Brain microvascular endothelial cell (primary cell): ENCODE measurements around the gene PRG3.

Experiments
- DNase-seq: peaks from one replicate; pipeline ENCODE4 v3.0.0-alpha.2; 2020
- H3K27ac ChIP-seq: fragments of 250-450 bp; sonication (Bioruptor Pico); 2 replicates; pipeline ENCODE4 v1.5.1; 2020; ENCODE audit warnings: mild to moderate bottlenecking, moderate library complexity
- H3K27me3 ChIP-seq: fragments of 250-450 bp; sonication (Bioruptor Pico); replicated peaks from 2 replicates; pipeline ENCODE4 v1.5.1; 2020; ENCODE audit warnings: mild to moderate bottlenecking
- H3K36me3 ChIP-seq: fragments of 250-450 bp; sonication (Bioruptor Pico); replicated peaks from 2 replicates; pipeline ENCODE4 v1.5.1; 2020; ENCODE audit warnings: mild to moderate bottlenecking
- H3K4me3 ChIP-seq: 2 replicates; pipeline ENCODE4 v1.5.1; 2011; ENCODE audit warnings: low read depth, mild to moderate bottlenecking, control low read depth, low read length, moderate library complexity
- in situ Hi-C: cut with HindIII; loops from 2 replicates; pipeline ENCODE4 v1.10.0; 2017; ENCODE audit warnings: low sequenced_read_pairs, low pct_ligation_motif_present
- TF ChIP-seq, protein P1 (sequence below): IDR thresholded peaks from 2 replicates; pipeline ENCODE4 v1.5.1; 2011; ENCODE audit warnings: low read depth, mild to moderate bottlenecking, moderate library complexity, low read length, control low read depth, inconsistent platforms; ENCODE audit errors: missing control alignments

PRG3 gene

DNA sequence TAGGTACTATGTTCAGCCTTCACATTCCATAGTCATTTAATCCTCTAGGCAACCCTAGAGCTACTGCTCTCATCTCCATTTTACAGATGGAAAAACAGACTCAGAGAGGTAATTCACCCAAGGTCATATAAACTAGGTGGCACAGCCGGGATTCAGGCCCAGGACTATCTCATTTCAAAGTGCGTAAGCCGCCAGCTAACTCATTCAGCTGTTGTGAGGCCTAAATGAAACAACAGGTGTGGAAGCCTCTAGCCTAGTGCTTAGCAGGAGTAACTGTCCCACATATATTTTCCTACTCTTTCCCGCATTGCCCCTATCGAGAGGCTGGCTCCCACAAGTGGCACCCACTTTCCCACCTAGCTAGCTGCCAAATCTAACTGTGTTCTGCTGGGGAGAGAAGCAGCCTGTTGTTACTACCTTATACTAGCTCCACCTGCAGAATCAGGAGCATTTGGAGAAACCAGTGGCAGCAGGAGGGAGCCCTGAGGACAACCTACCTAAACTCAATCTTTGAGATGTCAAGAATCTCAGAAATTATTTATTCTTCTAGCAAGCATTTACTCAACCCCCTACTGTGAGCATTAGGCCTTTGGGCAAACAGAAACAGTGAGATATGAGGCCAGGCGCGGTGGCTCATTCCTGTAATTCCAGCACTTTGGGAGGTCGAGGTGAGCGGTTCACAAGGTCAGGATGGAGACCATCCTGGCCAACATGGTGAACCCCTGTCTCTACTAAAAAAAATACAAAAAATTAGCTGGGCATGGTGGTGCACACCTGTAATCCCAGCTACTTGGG lies 20.9 kb downstream of the PRG3 start:
- TF ChIP-seq, protein P1, sequence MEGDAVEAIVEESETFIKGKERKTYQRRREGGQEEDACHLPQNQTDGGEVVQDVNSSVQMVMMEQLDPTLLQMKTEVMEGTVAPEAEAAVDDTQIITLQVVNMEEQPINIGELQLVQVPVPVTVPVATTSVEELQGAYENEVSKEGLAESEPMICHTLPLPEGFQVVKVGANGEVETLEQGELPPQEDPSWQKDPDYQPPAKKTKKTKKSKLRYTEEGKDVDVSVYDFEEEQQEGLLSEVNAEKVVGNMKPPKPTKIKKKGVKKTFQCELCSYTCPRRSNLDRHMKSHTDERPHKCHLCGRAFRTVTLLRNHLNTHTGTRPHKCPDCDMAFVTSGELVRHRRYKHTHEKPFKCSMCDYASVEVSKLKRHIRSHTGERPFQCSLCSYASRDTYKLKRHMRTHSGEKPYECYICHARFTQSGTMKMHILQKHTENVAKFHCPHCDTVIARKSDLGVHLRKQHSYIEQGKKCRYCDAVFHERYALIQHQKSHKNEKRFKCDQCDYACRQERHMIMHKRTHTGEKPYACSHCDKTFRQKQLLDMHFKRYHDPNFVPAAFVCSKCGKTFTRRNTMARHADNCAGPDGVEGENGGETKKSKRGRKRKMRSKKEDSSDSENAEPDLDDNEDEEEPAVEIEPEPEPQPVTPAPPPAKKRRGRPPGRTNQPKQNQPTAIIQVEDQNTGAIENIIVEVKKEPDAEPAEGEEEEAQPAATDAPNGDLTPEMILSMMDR, result no peak
- no peak for DNase-seq
- in situ Hi-C loops, result no loop called here
- no peak overlapping the region for H3K27ac ChIP-seq
- H3K27me3 ChIP-seq, result no peaks in the 10 kb centered on the region
- H3K4me3 ChIP-seq, result no peak overlapping the region
- H3K36me3 ChIP-seq, result no peaks in the 10 kb centered on the region

DNA sequence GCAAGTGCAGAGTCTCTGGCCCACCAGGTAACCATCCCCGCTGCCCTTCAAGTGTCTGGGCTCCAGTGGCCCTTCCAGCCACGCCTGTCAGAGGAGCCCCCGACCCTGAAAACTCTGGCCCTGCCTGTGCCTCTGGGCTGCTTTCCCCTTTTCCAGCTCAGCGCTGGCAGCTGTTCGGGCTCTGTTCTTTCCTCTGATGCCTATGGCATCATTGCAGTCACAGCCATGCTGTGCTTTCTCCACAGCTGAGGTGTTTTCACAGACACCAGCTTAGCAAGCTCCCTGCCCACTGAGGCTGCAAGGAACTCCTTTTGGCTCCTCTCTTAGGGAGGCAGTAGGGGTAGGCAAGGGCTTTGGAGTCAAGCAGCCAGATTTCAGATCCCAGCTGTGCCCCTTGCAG lies 21.6 kb downstream of the PRG3 start:
- TF ChIP-seq, protein P1, result no peak
- Histone ChIP-seq H3K27me3 (no peaks in the 10 kb centered on the region), H3K27ac (no peak overlapping the region), H3K36me3 (no peaks in the 10 kb centered on the region), H3K4me3 (no peak overlapping the region)
- in situ Hi-C loops, result no loop called here
- DNase-seq, result no peak

DNA sequence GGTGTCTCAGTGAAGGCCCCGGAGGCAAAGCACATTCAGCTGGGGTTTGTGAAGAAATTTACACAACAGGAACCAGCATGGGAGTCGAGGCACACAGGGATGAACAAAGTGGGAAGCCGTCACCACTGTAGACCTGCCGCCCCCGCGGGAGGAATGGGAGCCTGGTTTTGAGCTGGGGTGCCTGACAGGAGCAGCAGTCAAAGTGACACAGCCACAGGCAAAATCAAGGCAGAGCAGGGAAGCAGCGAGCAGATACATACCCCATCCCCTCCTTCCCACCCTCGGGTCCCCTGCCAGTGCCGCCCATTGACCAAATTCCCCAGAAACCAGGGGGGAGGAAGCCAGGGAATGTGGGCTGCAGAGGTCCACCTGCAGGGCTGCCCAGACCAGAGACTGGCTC lies 22.0 kb downstream of the PRG3 start:
- H3K27me3 ChIP-seq, result no peaks in the 10 kb centered on the region
- no peak for DNase-seq
- in situ Hi-C loops, result no loop called here
- no peak overlapping the region for H3K27ac ChIP-seq
- no peaks in the 10 kb centered on the region for H3K36me3 ChIP-seq
- H3K4me3 ChIP-seq, result no peak overlapping the region
- TF ChIP-seq, protein P1, result no peak

DNA sequence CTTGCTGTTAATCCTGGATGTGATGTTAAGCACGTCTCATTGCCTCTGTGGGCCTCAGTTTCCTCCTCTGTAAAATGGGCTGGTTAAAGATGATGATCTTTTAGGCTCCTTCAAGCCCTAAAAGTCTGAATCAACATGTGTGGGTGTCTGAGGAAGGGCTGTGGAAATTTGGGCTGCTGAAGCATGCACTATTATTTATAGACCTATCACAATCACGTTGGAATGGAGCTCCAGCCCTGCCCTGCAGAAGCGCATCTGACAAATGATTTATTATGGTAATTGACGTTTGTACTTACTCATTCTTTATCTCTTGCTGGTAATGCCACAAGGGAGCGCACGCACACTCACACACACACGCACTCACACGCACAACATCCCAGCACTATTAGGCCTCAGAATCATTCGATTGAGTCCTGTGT lies 22.4 kb downstream of the PRG3 start:
- no peak for DNase-seq
- TF ChIP-seq, protein P1, result no peak
- in situ Hi-C loops, result no loop called here
- Histone ChIP-seq H3K36me3 (no peaks in the 10 kb centered on the region), H3K27ac (no peak overlapping the region), H3K4me3 (no peak overlapping the region), H3K27me3 (no peaks in the 10 kb centered on the region)

DNA sequence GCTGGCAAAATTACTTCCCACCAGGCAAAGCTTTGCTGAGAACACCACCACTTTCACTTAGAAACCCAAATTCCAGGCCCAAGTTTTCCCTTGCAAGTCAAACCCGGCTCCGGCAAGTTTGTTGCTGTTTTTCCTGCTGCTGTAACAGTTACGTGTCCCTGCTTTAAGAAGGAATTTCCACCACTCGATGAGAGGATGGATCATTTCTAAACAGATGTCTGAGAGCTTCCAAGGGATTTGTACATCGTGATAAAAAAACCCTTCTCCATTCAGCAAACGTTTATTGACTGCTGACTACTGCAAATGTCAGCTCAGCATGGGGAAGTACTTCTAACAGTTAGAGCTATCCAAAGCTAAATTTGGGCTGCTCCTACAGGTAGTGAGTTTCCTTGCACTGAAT lies 23.1 kb downstream of the PRG3 start:
- in situ Hi-C loops, result no loop called here
- Histone ChIP-seq H3K27me3 (no peaks in the 10 kb centered on the region), H3K36me3 (no peaks in the 10 kb centered on the region), H3K4me3 (no peak overlapping the region), H3K27ac (no peak overlapping the region)
- TF ChIP-seq, protein P1, result no peak
- DNase-seq, result no peak

DNA sequence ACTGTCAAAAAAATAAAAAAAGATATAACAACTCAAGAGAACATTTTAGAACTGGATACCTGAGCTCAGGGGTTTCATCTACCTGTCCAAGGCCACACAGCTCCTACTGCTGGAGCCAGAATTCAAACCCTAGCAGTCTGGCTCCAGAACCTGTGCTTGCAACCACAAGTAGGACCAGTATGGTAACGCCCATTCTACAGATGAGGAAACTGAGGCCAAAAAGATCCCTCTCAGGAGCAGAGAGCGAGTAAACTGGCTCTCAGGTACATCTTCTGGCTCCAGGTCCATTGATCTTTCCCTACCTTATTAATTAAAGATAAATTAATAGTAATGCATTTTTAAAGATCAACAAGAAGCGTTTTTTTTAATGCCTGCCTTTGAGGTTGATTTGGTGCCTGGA lies 23.6 kb downstream of the PRG3 start:
- no peak for DNase-seq
- no peaks in the 10 kb centered on the region for H3K27me3 ChIP-seq
- no peak overlapping the region for H3K4me3 ChIP-seq
- no peak overlapping the region for H3K27ac ChIP-seq
- no peaks in the 10 kb centered on the region for H3K36me3 ChIP-seq
- TF ChIP-seq, protein P1, result no peak
- in situ Hi-C loops, result no loop called here
